Measurements from ENCODE around the gene AGTRAP. TPM values are rescaled to one million over a fixed set of nuclear protein-coding genes. Genes with fewer than 3 reads are reported as not detected.
A peak's percentile ranks its signal among the peaks of the same experiment; 100 is the strongest.

The AGTRAP gene
- total and polyA plus RNA-seq, 2 of the 4 experiments (the other 2 are of a cell fraction) = 21.5 to 57.7 TPM

DNA sequence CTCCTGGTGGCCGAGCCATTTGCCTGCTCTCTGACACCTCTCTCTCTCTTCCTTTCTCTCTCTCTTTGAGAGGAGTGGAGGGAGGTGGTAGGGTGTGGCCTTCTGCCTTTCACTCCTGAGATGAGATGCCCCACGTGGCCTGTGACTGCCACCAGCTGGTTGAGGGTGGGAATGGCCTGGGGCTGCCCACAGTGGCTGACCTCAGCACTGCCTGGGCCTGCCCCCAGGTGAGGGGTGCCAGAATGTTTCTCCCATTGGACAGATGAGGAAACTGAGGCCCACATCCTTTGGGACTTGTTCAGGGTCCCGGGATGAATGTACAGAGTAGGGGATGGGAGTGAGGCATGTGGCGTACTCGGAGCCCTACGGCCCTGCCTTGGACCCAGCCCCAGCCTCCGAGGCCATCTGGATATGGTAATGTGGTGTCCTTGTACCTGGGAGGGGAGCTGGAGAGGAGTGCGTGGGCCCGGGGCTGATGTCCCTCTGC is 13.3 kb downstream of the AGTRAP start:
- Histone ChIP-seq H2AK5ac (ENCODE audit: low read depth, low read length) (no peak overlapping the region), H2AK9ac (replicated peaks; ENCODE audit: low read depth, low read length, poor library complexity) (no peak overlapping the region), H3K4ac (ENCODE audit: low read depth, low read length) (no peak overlapping the region), H3K9me1 (ENCODE audit: insufficient read depth, low read length) (no peaks in the 10 kb centered on the region), H3K27ac (ENCODE audit: insufficient read depth, low read length) (no peak overlapping the region), H4K5ac (ENCODE audit: low read depth, low read length) (no peak overlapping the region), H3K56ac (ENCODE audit: extremely low read depth, insufficient read depth, low read length) (no peak overlapping the region), H3K9ac (ENCODE audit: low read depth, low read length) (no peak overlapping the region), H2AFZ (replicated peaks; ENCODE audit: low read length, poor library complexity) (no peak overlapping the region), H2BK15ac (ENCODE audit: low read depth, low read length) (no peak overlapping the region), H3K23ac (ENCODE audit: low read depth, low read length) (no peak overlapping the region), H3K9me3 (ENCODE audit: control insufficient read depth, insufficient read depth, low read length) (no peaks in the 10 kb centered on the region), H3K18ac (ENCODE audit: low read depth, low read length) (no peak overlapping the region), H2BK120ac (ENCODE audit: low read depth, low read length) (no peak overlapping the region), H3K4me2 (ENCODE audit: low read depth, low read length) (no peak overlapping the region), H3K4me3 (ENCODE audit: insufficient read depth, low read depth, low read length) (no peak overlapping the region), H3K79me1 (ENCODE audit: low read depth in 1 of 2, low read length in 2 of 2) (no peaks in the 10 kb centered on the region), H3K4me1 (ENCODE audit: control insufficient read depth, insufficient read depth, low read length) (no peaks in the 10 kb centered on the region), H3K14ac (replicated peaks; ENCODE audit: low read depth, low read length) (no peak overlapping the region), H4K20me1 (ENCODE audit: insufficient read depth, low read length) (no peaks in the 10 kb centered on the region), H4K91ac (ENCODE audit: insufficient read depth, low read depth, low read length) (no peak overlapping the region), H2BK5ac (ENCODE audit: low read depth, low read length, poor library complexity, severe bottlenecking) (no peak overlapping the region), H2BK20ac (ENCODE audit: low read depth, low read length) (no peak overlapping the region), H4K8ac (ENCODE audit: low read depth in 2 of 2, low read length in 2 of 2) (no peak overlapping the region), H3K27me3 (ENCODE audit: control insufficient read depth, insufficient read depth, low read length) (no peaks in the 10 kb centered on the region), H3K36me3 (ENCODE audit: control insufficient read depth, insufficient read depth, low read length) (peaks cover 27% of the 10 kb centered on the region)
- dilution Hi-C loops (cut with HindIII; ENCODE audit: low sequenced_read_pairs, unreplicated experiment) = no loop called here
- in situ Hi-C loops (cut with MboI; ENCODE audit: low sequenced_read_pairs) = no loop called here
- intact Hi-C loops (cut with micrococcal nuclease) = no loop called here
- TF ChIP-seq, protein P1, sequence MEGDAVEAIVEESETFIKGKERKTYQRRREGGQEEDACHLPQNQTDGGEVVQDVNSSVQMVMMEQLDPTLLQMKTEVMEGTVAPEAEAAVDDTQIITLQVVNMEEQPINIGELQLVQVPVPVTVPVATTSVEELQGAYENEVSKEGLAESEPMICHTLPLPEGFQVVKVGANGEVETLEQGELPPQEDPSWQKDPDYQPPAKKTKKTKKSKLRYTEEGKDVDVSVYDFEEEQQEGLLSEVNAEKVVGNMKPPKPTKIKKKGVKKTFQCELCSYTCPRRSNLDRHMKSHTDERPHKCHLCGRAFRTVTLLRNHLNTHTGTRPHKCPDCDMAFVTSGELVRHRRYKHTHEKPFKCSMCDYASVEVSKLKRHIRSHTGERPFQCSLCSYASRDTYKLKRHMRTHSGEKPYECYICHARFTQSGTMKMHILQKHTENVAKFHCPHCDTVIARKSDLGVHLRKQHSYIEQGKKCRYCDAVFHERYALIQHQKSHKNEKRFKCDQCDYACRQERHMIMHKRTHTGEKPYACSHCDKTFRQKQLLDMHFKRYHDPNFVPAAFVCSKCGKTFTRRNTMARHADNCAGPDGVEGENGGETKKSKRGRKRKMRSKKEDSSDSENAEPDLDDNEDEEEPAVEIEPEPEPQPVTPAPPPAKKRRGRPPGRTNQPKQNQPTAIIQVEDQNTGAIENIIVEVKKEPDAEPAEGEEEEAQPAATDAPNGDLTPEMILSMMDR (conservative IDR thresholded peaks at IDR 0.05; ENCODE audit: low read depth, low read length) = peak; percentile 20; the same call in 1 of the 2 replicates
- TF ChIP-seq CHD1 (IDR thresholded peaks at IDR 0.05; ENCODE audit: low read depth, low read length) (no peak), BHLHE40 (IDR thresholded peaks at IDR 0.05; ENCODE audit: low read depth, low read length) (no peak), RAD21 (IDR thresholded peaks at IDR 0.05; ENCODE audit: low read length) (no peak), NFE2L2 (IDR thresholded peaks at IDR 0.05; ENCODE audit: low read depth, low read length) (no peak)
- TF ChIP-seq, protein P2, sequence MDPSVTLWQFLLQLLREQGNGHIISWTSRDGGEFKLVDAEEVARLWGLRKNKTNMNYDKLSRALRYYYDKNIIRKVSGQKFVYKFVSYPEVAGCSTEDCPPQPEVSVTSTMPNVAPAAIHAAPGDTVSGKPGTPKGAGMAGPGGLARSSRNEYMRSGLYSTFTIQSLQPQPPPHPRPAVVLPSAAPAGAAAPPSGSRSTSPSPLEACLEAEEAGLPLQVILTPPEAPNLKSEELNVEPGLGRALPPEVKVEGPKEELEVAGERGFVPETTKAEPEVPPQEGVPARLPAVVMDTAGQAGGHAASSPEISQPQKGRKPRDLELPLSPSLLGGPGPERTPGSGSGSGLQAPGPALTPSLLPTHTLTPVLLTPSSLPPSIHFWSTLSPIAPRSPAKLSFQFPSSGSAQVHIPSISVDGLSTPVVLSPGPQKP (IDR thresholded peaks at IDR 0.05; ENCODE audit: borderline replicate concordance, low read depth, low read length) = no peak
- peak; percentile 59 for ATAC-seq (ENCODE audit: low read depth)
- POLR2A ChIA-PET (ENCODE audit: unreplicated experiment) = no interaction called here
- no TSS peak for BruUV-seq (replicated peaks)
- CTCF ChIA-PET = no interaction called here
- no CpG with 5 or more reads among the region's 9 CpGs for WGBS, 2 experiments (ENCODE audit: extremely low coverage in 2 of 2, insufficient read length in 1 of 2)
- no peak for DNase-seq

Measured in IMR-90 (cell line).